WTC11 (cell line): ENCODE results near the gene ABR. TPM values are rescaled to one million over a fixed set of nuclear protein-coding genes. Genes with fewer than 3 reads are reported as not detected.
A peak's percentile ranks its signal among the peaks of the same experiment; 100 is the strongest.

Experiments
- ATAC-seq: fragments of 200-7000 bp; cut with Tn5 transposase; 2 replicates; pipeline ENCODE4 v1.10.0; 2021; ENCODE audit warnings: mild to moderate bottlenecking, moderate library complexity
- CTCF ChIA-PET: fragments of 300-600 bp; sonication (Branson Sonifier 250); formaldehyde crosslinking; loops from one replicate; lab custom pipeline; 2021; ENCODE audit warnings: antibody characterized with exemption; lab: Charles Lee
- POLR2A ChIA-PET: fragments of 350-600 bp; sonication (Branson Sonifier 250); formaldehyde crosslinking; loops from one replicate; lab custom pipeline; 2021; ENCODE audit warnings: antibody characterized with exemption; lab: Charles Lee
- DNase-seq: peaks from one replicate; pipeline ENCODE4 v3.0.0; 2021; ENCODE audit warnings: low spot score
- H3K27ac Mint-ChIP-seq: 2 replicates; pipeline ENCODE4 v1.8.0; 2021; ENCODE audit warnings: mixed read lengths
- H3K27me3 Mint-ChIP-seq: 2 replicates; pipeline ENCODE4 v1.8.0; 2021; ENCODE audit warnings: low read depth, mild to moderate bottlenecking, moderate library complexity, mixed read lengths
- H3K36me3 Mint-ChIP-seq: 2 replicates; pipeline ENCODE4 v1.8.0; 2021; ENCODE audit warnings: mixed read lengths
- H3K4me1 Mint-ChIP-seq: 2 replicates; pipeline ENCODE4 v1.8.0; 2022; ENCODE audit warnings: mixed read lengths
- H3K4me3 Mint-ChIP-seq: 2 replicates; pipeline ENCODE4 v1.8.0; 2021; ENCODE audit warnings: mild to moderate bottlenecking, moderate library complexity, mixed read lengths
- H3K9me3 Mint-ChIP-seq: 2 replicates; pipeline ENCODE4 v1.8.0; 2021; ENCODE audit warnings: mixed read lengths
- CBFB ChIP-seq: sonication (generic); formaldehyde crosslinking; IDR thresholded peaks from 2 replicates; pipeline ENCODE4 v1.8.1; 2022; ENCODE audit warnings: mild to moderate bottlenecking, low read depth, missing genetic modification reagents
- CREB1 ChIP-seq: sonication (generic); formaldehyde crosslinking; IDR thresholded peaks from 2 replicates; pipeline ENCODE4 v1.8.0; 2023; ENCODE audit warnings: mild to moderate bottlenecking, missing genetic modification reagents
- CTCF ChIP-seq: fragments of 200-600 bp; IDR thresholded peaks from 2 replicates; pipeline ENCODE4 v1.8.0; 2022; ENCODE audit warnings: antibody characterized with exemption
- FOXJ3 ChIP-seq: sonication (generic); formaldehyde crosslinking; IDR thresholded peaks from 2 replicates; pipeline ENCODE4 v1.9.0; 2021; ENCODE audit warnings: missing genetic modification reagents, mild to moderate bottlenecking, borderline replicate concordance
- FOXP1 ChIP-seq: sonication (generic); formaldehyde crosslinking; IDR thresholded peaks from 2 replicates; pipeline ENCODE4 v1.8.0; 2022; ENCODE audit warnings: missing genetic modification reagents, mild to moderate bottlenecking, moderate library complexity, borderline replicate concordance
- MLX ChIP-seq: sonication (generic); formaldehyde crosslinking; IDR thresholded peaks from 2 replicates; pipeline ENCODE4 v1.8.1; 2023; ENCODE audit warnings: mild to moderate bottlenecking, missing genetic modification reagents, moderate library complexity
- MYBL2 ChIP-seq: sonication (generic); formaldehyde crosslinking; IDR thresholded peaks from 2 replicates; pipeline ENCODE4 v1.8.1; 2023; ENCODE audit warnings: mild to moderate bottlenecking, moderate library complexity, missing genetic modification reagents
- NFATC4 ChIP-seq: fragments of 250-450 bp; sonication (Bioruptor Pico); IDR thresholded peaks from 2 replicates; pipeline ENCODE4 v1.9.0; 2021; ENCODE audit warnings: mild to moderate bottlenecking
- NFE2L1 ChIP-seq: sonication (generic); formaldehyde crosslinking; IDR thresholded peaks from 2 replicates; pipeline ENCODE4 v1.8.1; 2023; ENCODE audit warnings: missing genetic modification reagents
- RORB ChIP-seq: fragments of 250-450 bp; sonication (Bioruptor Pico); IDR thresholded peaks from 2 replicates; pipeline ENCODE4 v1.9.0; 2021; ENCODE audit warnings: mild to moderate bottlenecking
- TEAD4 ChIP-seq: sonication (generic); formaldehyde crosslinking; IDR thresholded peaks from 2 replicates; pipeline ENCODE4 v1.8.0; 2022; ENCODE audit warnings: mild to moderate bottlenecking, missing genetic modification reagents
- ZNF317 ChIP-seq: sonication (generic); formaldehyde crosslinking; IDR thresholded peaks from 2 replicates; pipeline ENCODE4 v1.8.1; 2023; ENCODE audit warnings: low read depth, mild to moderate bottlenecking, moderate library complexity, missing genetic modification reagents, borderline replicate concordance
- ZNF423 ChIP-seq: fragments of 250-450 bp; sonication (Bioruptor Pico); IDR thresholded peaks from 2 replicates; pipeline ENCODE4 v2.1.2; 2022; ENCODE audit warnings: mild to moderate bottlenecking, moderate library complexity
- ZNF512 ChIP-seq: sonication (generic); formaldehyde crosslinking; IDR thresholded peaks from 2 replicates; pipeline ENCODE4 v1.8.1; 2022; ENCODE audit warnings: missing genetic modification reagents, borderline replicate concordance
- ZNF671 ChIP-seq: fragments of 250-450 bp; sonication (Bioruptor Pico); IDR thresholded peaks from 2 replicates; pipeline ENCODE4 v1.8.0; 2021; ENCODE audit warnings: mild to moderate bottlenecking
- total RNA-seq: library from RNA; stranded (reverse); gene quantifications from 3 replicates; pipeline ENCODE4 v1.2.3, GENCODE V29; 2021
- TF ChIP-seq, protein P1 (sequence below): sonication (generic); formaldehyde crosslinking; IDR thresholded peaks from 2 replicates; pipeline ENCODE4 v1.8.0; 2022; ENCODE audit warnings: mild to moderate bottlenecking, missing genetic modification reagents
- TF ChIP-seq, protein P2 (sequence below): sonication (generic); formaldehyde crosslinking; IDR thresholded peaks from 2 replicates; pipeline ENCODE4 v1.8.0; 2022; ENCODE audit warnings: mild to moderate bottlenecking, missing genetic modification reagents
- TF ChIP-seq, protein P3 (sequence below): sonication (generic); formaldehyde crosslinking; conservative IDR thresholded peaks from 2 replicates; pipeline ENCODE4 v1.8.1; 2022; ENCODE audit warnings: mild to moderate bottlenecking, missing genetic modification reagents
- TF ChIP-seq, protein P4 (sequence below): fragments of 250-450 bp; sonication (Bioruptor Pico); conservative IDR thresholded peaks from 2 replicates; pipeline ENCODE4 v1.9.0; 2021; ENCODE audit warnings: mild to moderate bottlenecking

Gene ABR
- total RNA-seq, 1 experiment from 2014 or later: 38.0 TPM

GRCh38 chr17:1123921-1124715 lies 55.7 kb downstream of the ABR start:
- peaks cover 2% of the 10 kb centered on the region for H3K27me3 Mint-ChIP-seq
- H3K4me1 Mint-ChIP-seq: peaks cover 8% of the 10 kb centered on the region
- no peak overlapping the region; the same call in 1 of the 2 replicates for H3K27ac Mint-ChIP-seq
- ChIA-PET CTCF (interaction anchor here (0.8 to 7.3 kb wide), 8 partner anchors 13 to 149 kb away, joined by 3 to 134 read pairs (median 18); no protein-coding TSS in a partner anchor), POLR2A (no interaction called here)
- H3K9me3 Mint-ChIP-seq: peaks cover 6% of the 10 kb centered on the region; the same call in 1 of the 2 replicates
- ATAC-seq (no peak), DNase-seq (peak; percentile 36)
- peaks cover 9% of the 10 kb centered on the region; the same call in 1 of the 2 replicates for H3K36me3 Mint-ChIP-seq
- TF ChIP-seq NFATC4 (CRISPR knock-in tag): no peak
- no peak for TF ChIP-seq TEAD4
- TF ChIP-seq, protein P1, sequence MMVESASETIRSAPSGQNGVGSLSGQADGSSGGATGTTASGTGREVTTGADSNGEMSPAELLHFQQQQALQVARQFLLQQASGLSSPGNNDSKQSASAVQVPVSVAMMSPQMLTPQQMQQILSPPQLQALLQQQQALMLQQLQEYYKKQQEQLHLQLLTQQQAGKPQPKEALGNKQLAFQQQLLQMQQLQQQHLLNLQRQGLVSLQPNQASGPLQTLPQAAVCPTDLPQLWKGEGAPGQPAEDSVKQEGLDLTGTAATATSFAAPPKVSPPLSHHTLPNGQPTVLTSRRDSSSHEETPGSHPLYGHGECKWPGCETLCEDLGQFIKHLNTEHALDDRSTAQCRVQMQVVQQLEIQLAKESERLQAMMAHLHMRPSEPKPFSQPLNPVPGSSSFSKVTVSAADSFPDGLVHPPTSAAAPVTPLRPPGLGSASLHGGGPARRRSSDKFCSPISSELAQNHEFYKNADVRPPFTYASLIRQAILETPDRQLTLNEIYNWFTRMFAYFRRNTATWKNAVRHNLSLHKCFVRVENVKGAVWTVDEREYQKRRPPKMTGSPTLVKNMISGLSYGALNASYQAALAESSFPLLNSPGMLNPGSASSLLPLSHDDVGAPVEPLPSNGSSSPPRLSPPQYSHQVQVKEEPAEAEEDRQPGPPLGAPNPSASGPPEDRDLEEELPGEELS (CRISPR knock-in tag): no peak
- TF ChIP-seq, protein P2, sequence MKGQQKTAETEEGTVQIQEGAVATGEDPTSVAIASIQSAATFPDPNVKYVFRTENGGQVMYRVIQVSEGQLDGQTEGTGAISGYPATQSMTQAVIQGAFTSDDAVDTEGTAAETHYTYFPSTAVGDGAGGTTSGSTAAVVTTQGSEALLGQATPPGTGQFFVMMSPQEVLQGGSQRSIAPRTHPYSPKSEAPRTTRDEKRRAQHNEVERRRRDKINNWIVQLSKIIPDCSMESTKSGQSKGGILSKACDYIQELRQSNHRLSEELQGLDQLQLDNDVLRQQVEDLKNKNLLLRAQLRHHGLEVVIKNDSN (CRISPR knock-in tag): no peak
- TF ChIP-seq ZNF512 (CRISPR knock-in tag): no peak
- TF ChIP-seq CBFB (CRISPR knock-in tag): no peak
- TF ChIP-seq RORB: no peak
- no peak for TF ChIP-seq CREB1 (CRISPR knock-in tag)
- no peak for TF ChIP-seq CTCF
- TF ChIP-seq MYBL2 (CRISPR knock-in tag): no peak
- TF ChIP-seq, protein P3, sequence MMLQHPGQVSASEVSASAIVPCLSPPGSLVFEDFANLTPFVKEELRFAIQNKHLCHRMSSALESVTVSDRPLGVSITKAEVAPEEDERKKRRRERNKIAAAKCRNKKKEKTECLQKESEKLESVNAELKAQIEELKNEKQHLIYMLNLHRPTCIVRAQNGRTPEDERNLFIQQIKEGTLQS (CRISPR knock-in tag): no peak
- TF ChIP-seq NFE2L1: no peak
- TF ChIP-seq MLX (CRISPR knock-in tag): no peak
- TF ChIP-seq ZNF317 (CRISPR knock-in tag): no peak
- no peak for TF ChIP-seq ZNF423 (CRISPR knock-in tag)
- TF ChIP-seq, all 79 proteins: peak for 0
- H3K4me3 Mint-ChIP-seq: no peak overlapping the region

GRCh38 chr17:1123393-1123831 lies 56.4 kb downstream of the ABR start:
- Mint-ChIP-seq H3K4me1 (peaks cover 8% of the 10 kb centered on the region), H3K9me3 (peaks cover 3% of the 10 kb centered on the region; the same call in 1 of the 2 replicates), H3K4me3 (no peak overlapping the region), H3K36me3 (peaks cover 5% of the 10 kb centered on the region; the same call in 1 of the 2 replicates), H3K27ac (no peak overlapping the region), H3K27me3 (peaks cover 2% of the 10 kb centered on the region)
- DNase-seq (no peak), ATAC-seq (no peak; the same call in 1 of the 2 replicates)
- CTCF ChIA-PET: interaction anchor here (0.8 to 7.3 kb wide), 18 partner anchors 12 to 150 kb away, joined by 3 to 134 read pairs (median 10); partner anchors contain the start of gene ABR
- POLR2A ChIA-PET: interaction anchor here (0.5 kb wide), 1 partner anchor 65 kb away, joined by 4 read pairs; no protein-coding TSS in a partner anchor
- TF ChIP-seq, protein P1 (CRISPR knock-in tag): 0 out of 2 replicates have a peak, but pooled peaks have one; percentile 10
- TF ChIP-seq NFATC4 (CRISPR knock-in tag) (no peak), FOXJ3 (CRISPR knock-in tag) (no peak), ZNF671 (CRISPR knock-in tag) (no peak), FOXP1 (0 out of 2 replicates have a peak, but pooled peaks have one; percentile 55)
- TF ChIP-seq, protein P4, sequence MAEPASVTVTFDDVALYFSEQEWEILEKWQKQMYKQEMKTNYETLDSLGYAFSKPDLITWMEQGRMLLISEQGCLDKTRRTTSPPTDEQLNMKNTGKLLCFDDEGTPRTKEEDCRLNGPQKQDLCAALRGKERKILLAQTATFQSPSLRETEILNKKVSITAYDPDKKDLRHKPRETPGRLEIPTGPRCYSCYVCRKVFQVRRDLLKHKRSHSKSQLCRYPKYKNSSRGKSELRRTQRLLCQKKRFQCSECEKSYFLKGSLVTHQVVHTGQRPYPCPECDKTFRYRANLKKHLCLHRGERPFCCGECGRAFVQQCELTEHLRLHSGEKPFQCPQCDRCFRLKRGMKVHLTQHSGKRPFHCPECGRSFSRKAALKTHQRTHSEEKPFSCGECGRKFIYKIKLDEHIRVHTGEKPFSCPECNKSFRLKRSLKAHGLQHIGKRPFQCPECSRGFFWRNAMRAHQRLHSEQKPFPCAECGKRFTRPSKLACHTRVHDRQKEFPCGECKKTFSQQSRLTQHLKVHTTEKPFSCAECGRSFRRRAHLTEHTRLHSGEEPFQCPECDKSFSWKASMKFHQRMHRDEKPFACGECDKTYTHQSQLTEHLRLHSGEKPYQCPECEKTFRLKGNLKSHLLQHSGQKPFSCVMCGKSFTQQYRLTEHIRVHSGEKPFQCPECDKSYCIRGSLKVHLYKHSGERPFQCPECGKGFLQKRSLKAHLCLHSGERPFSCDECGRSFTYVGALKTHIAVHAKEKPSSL (CRISPR knock-in tag): no peak
